CD14-positive monocyte (primary cell): ENCODE measurements around the gene IFI27L2. TPM values are rescaled to one million over a fixed set of nuclear protein-coding genes. Genes with fewer than 3 reads are reported as not detected.

Source experiments
- DNase-seq, 3 donors: peaks; one replicate each; pipeline ENCODE4 v3.0.0-alpha.2; 2011 to 2022
- H2AFZ ChIP-seq: 2 replicates; pipeline ENCODE4 v1.6.0; 2012; ENCODE audit warnings: mild to moderate bottlenecking, low read depth, low read length, inconsistent platforms; ENCODE audit not compliant: insufficient read depth, poor library complexity, severe bottlenecking
- H3K27ac ChIP-seq, 2 donors: 1 replicate in 1 of 2; 2 replicates in 1 of 2; pipeline ENCODE4 v1.5.1; 2012 to 2013; ENCODE audit warnings: low read length in 2 of 2, control low read depth in 1 of 2, inconsistent platforms in 1 of 2, low read depth in 1 of 2, mild to moderate bottlenecking in 1 of 2
- H3K27me3 ChIP-seq, 2 donors: one replicate each; pipeline versions ENCODE4 v1.6.0 to v1.6.1; 2011 to 2013; ENCODE audit warnings: low read length in 2 of 2; ENCODE audit not compliant: control insufficient read depth in 2 of 2, insufficient read depth in 2 of 2
- H3K36me3 ChIP-seq, 2 donors: replicated peaks in 1 of 2; 1 replicate in 1 of 2; 2 replicates in 1 of 2; pipeline versions ENCODE4 v1.5.1 to v1.6.1; 2012 to 2013; ENCODE audit warnings: low read length in 2 of 2, control low read depth in 1 of 2, inconsistent platforms in 1 of 2, mild to moderate bottlenecking in 1 of 2; ENCODE audit not compliant: insufficient read depth in 2 of 2, control insufficient read depth in 1 of 2
- H3K4me1 ChIP-seq, 2 donors: 1 replicate in 1 of 2; 2 replicates in 1 of 2; pipeline versions ENCODE4 v1.5.1 to v1.6.1; 2012 to 2013; ENCODE audit warnings: low read length in 2 of 2, control low read depth in 1 of 2, inconsistent platforms in 1 of 2, mild to moderate bottlenecking in 1 of 2, moderate library complexity in 1 of 2; ENCODE audit not compliant: insufficient read depth in 2 of 2, control insufficient read depth in 1 of 2
- H3K4me2 ChIP-seq: replicated peaks from 2 replicates; pipeline ENCODE3; 2012; ENCODE audit warnings: low read length, moderate library complexity, mild to moderate bottlenecking; ENCODE audit not compliant: poor library complexity, severe bottlenecking; ENCODE audit errors: extremely low read depth
- H3K4me3 ChIP-seq, 3 experiments: fragments of 200-600 bp in 1 of 3; sonication (generic) in 1 of 3; replicated peaks in 1 of 3; 1 replicate in 2 of 3; 2 replicates in 1 of 3; pipeline ENCODE4 v1.5.1; 2011 to 2013; ENCODE audit warnings: low read length in 3 of 3, mild to moderate bottlenecking in 3 of 3, control low read depth in 2 of 3, low read depth in 2 of 3, inconsistent platforms in 1 of 3, moderate library complexity in 1 of 3
- H3K79me2 ChIP-seq: 2 replicates; pipeline ENCODE4 v1.6.0; 2012; ENCODE audit warnings: mild to moderate bottlenecking, control low read depth, inconsistent platforms, low read length, moderate library complexity; ENCODE audit not compliant: insufficient read depth
- H3K9ac ChIP-seq: 2 replicates; pipeline ENCODE4 v1.6.0; 2017; ENCODE audit warnings: low read length, mild to moderate bottlenecking; ENCODE audit not compliant: insufficient read depth, poor library complexity, severe bottlenecking
- H3K9me3 ChIP-seq, 2 donors: replicated peaks in 1 of 2; 1 replicate in 1 of 2; 2 replicates in 1 of 2; pipeline versions ENCODE4 v1.5.1 to v1.6.1; 2012 to 2013; ENCODE audit warnings: low read length in 2 of 2, control low read depth in 1 of 2; ENCODE audit not compliant: control insufficient read depth in 1 of 2, insufficient read depth in 1 of 2
- H4K20me1 ChIP-seq: 2 replicates; pipeline ENCODE4 v1.6.0; 2012; ENCODE audit warnings: mild to moderate bottlenecking, low read length, control low read depth, moderate library complexity; ENCODE audit not compliant: insufficient read depth
- H3K27ac Mint-ChIP-seq, 7 donors: one replicate each; pipeline ENCODE4 v1.8.0; 2020; ENCODE audit warnings: mild to moderate bottlenecking in 7 of 7, mixed read lengths in 7 of 7, moderate library complexity in 6 of 7, inconsistent platforms in 2 of 7
- H3K27me3 Mint-ChIP-seq, 3 donors: one replicate each; pipeline ENCODE4 v1.8.0; 2021 to 2022; ENCODE audit warnings: low read depth in 3 of 3, mild to moderate bottlenecking in 3 of 3, mixed read lengths in 3 of 3, moderate library complexity in 3 of 3, inconsistent platforms in 1 of 3
- H3K36me3 Mint-ChIP-seq, 2 donors: one replicate each; pipeline ENCODE4 v1.8.0; 2020; ENCODE audit warnings: mixed read lengths in 2 of 2, inconsistent platforms in 1 of 2, mild to moderate bottlenecking in 1 of 2
- H3K4me1 Mint-ChIP-seq: one replicate; pipeline ENCODE4 v1.8.0; 2020; ENCODE audit warnings: mild to moderate bottlenecking, mixed read lengths
- H3K4me3 Mint-ChIP-seq, 2 donors: one replicate each; pipeline ENCODE4 v1.8.0; 2020; ENCODE audit warnings: mild to moderate bottlenecking in 2 of 2, mixed read lengths in 2 of 2, moderate library complexity in 1 of 2
- H3K9me3 Mint-ChIP-seq, 7 donors: one replicate each; pipeline ENCODE4 v1.8.0; 2020 to 2022; ENCODE audit warnings: mixed read lengths in 7 of 7, mild to moderate bottlenecking in 6 of 7, moderate library complexity in 6 of 7, inconsistent platforms in 2 of 7
- CTCF ChIP-seq: fragments of 200-600 bp; IDR thresholded peaks from one replicate; pipeline ENCODE4 v1.8.0; 2022; ENCODE audit warnings: antibody characterized with exemption, mild to moderate bottlenecking
- WGBS: methylation state at CpG from one replicate; pipeline ENCODE4 v1.1.5; 2013; ENCODE audit warnings: missing lambda C conversion rate; ENCODE audit not compliant: insufficient coverage; 5-methylcytosine and 5-hydroxymethylcytosine counted together
- intact Hi-C, 2 donors: fragments of 100-400 bp; cut with micrococcal nuclease; formaldehyde crosslinking; loops; one replicate each; pipeline versions ENCODE4 v1.15.0 to v1.15.1; 2023
- polyA plus RNA-seq, 3 donors: library from polyadenylated mRNA; depleted of rRNA in 1 of 3; unstranded in 2 of 3; stranded (reverse) in 1 of 3; fragments of 300-500 nt in 2 of 3; fragments of >200 nt in 1 of 3; fragmentation: Illumina TruSeq in 2 of 3; gene quantifications; 1 replicate in 2 of 3; 2 replicates in 1 of 3; pipeline ENCODE4 v1.2.3, GENCODE V29; 2012 to 2021

The IFI27L2 gene
- polyA plus RNA-seq, 3 donors, result 55.4 to 156 (median 96.1) TPM

DNA sequence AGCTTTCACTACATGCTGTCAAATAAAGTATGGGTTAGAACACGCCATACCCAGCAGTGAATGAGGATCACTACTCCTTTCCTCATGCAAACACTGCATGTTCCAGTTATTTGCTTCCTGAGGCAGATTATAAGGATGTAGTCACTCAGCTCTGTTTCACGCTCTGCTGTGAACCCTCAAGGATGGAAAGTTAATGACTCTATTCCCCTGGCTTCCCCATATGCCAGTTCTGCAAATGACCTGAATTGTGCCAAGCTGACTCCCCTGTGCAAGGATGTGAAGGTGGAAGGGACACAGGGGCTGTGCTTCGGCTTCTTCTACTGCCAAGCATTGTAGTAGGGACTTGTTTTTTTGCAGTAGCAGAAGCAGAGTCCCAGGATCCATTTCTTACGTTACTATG lies 41.5 kb downstream of the IFI27L2 start:
- Histone ChIP-seq H3K4me1 (no peaks in the 10 kb centered on the region), H3K4me3 (no peak overlapping the region), H3K79me2 (no peaks in the 10 kb centered on the region), H3K27me3 (no peaks in the 10 kb centered on the region), H3K27ac (no peak overlapping the region), H3K36me3 (no peaks in the 10 kb centered on the region), H2AFZ (no peak overlapping the region), H3K9me3 (no peaks in the 10 kb centered on the region), H3K4me2 (no peak overlapping the region), H4K20me1 (no peaks in the 10 kb centered on the region), H3K9ac (no peak overlapping the region)
- 100% methylated on average over 2 of the region's 4 CpGs for WGBS
- Mint-ChIP-seq H3K27ac (no peak overlapping the region), H3K36me3 (no peaks in the 10 kb centered on the region), H3K27me3 (no peaks in the 10 kb centered on the region), H3K4me3 (no peak overlapping the region), H3K9me3 (peaks cover 0 to 2% (median 0%) of the 10 kb centered on the region in 7 donors), H3K4me1 (no peaks in the 10 kb centered on the region)
- intact Hi-C loops, result no loop called here
- DNase-seq, result no peak
- TF ChIP-seq CTCF, result no peak

GRCh38 chr14:94081386-94081820 lies 48.0 kb downstream of the IFI27L2 start:
- 0% methylated on average over 16 of the region's 19 CpGs for WGBS
- H3K4me3 Mint-ChIP-seq, result peak overlapping the region; percentile 100
- peaks cover 31 to 41% of the 10 kb centered on the region in 2 donors for H3K4me1 ChIP-seq
- peak overlapping the region; percentile 91 to 99 (median 96) for H3K27ac Mint-ChIP-seq
- H3K79me2 ChIP-seq, result peaks cover 55% of the 10 kb centered on the region
- H2AFZ ChIP-seq, result peak overlapping the region; percentile 86
- H3K36me3 ChIP-seq, result peaks cover 11 to 24% of the 10 kb centered on the region in 2 donors
- H3K9ac ChIP-seq, result peak overlapping the region; percentile 90
- no peaks in the 10 kb centered on the region for H3K27me3 ChIP-seq
- peaks cover 0 to 2% (median 0%) of the 10 kb centered on the region in 3 donors for H3K27me3 Mint-ChIP-seq
- no peak for TF ChIP-seq CTCF
- no peak for DNase-seq
- intact Hi-C loops, result loop anchor here in 1 of 2 donors (5.0 kb wide), 1 partner anchor 54 kb away; the partner anchor contains the start of gene OTUB2
- H3K4me1 Mint-ChIP-seq, result peaks cover 41% of the 10 kb centered on the region
- H3K36me3 Mint-ChIP-seq, result peaks cover 17 to 27% of the 10 kb centered on the region in 2 donors
- H3K9me3 ChIP-seq, result no peaks in the 10 kb centered on the region
- peaks cover 41% of the 10 kb centered on the region for H4K20me1 ChIP-seq
- H3K4me3 ChIP-seq, result peak overlapping the region; percentile 81 to 93 (median 83)
- H3K27ac ChIP-seq, result peak overlapping the region; percentile 81 to 87
- H3K4me2 ChIP-seq, result peak overlapping the region; percentile 97
- peaks cover 0 to 2% (median 0%) of the 10 kb centered on the region in 7 donors for H3K9me3 Mint-ChIP-seq
